GM12873 (cell line): ENCODE measurements around the gene TARBP1.

Experiments
- CTCF ChIP-seq: IDR thresholded peaks from 2 replicates; pipeline ENCODE4 v1.5.1; 2012; ENCODE audit warnings: low read depth, mild to moderate bottlenecking, moderate library complexity, low read length, control low read depth; ENCODE audit not compliant: insufficient read depth; ENCODE audit errors: missing control alignments

The TARBP1 gene

GRCh38 chr1:234402939-234403338, 76.0 kb downstream of the TARBP1 start:
- no peak for TF ChIP-seq CTCF

- no peak for TF ChIP-seq CTCF
Measured at GRCh38 chr1:234401658-234402057, 77.3 kb downstream of the TARBP1 start.

DNA sequence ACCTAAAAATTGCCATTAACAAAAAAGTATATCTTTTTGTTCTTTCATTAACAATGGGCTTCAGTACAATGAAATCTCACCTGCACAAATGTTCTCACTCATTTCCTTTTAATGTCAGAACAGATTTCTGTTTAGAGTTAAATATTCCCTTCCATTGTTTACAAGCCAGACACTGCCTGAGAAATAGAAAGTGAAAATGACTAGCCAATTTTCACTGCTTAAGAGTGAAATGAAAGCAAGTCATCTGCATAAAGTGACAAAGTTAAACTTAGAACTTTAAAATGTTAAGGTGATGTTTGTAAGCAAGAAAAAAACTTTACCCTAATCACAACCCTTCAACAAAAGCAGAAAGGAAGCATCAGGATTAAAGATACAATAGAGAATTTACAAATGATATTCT, 78.2 kb downstream of the TARBP1 start:
- TF ChIP-seq CTCF, result no peak

DNA sequence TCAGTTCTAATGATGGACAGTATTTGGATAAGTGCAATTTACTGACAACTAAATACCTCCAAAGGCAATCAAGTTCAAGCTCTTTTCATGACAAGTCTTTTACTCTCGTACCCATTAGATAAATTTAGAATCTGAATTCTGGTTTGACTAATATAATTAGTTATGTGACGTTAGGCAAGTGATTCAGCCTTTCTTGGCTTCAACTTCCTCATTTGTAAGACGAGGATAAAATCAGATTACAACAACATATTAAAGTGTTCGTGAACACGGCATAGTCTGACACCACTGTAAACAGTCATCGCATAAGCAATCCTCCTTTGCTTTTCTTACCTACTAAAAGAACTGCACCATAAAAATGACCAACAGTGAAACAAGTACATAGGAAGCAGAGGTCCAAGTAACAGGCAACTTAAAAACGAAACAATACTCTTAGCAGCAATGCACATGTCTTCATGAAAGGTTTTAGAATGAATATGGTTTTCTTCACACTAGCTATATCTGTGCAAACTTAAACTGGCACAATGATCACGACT, 80.1 kb downstream of the TARBP1 start:
- no peak for TF ChIP-seq CTCF

- no peak for TF ChIP-seq CTCF
Measured at GRCh38 chr1:234397732-234398131, 81.2 kb downstream of the TARBP1 start.

DNA sequence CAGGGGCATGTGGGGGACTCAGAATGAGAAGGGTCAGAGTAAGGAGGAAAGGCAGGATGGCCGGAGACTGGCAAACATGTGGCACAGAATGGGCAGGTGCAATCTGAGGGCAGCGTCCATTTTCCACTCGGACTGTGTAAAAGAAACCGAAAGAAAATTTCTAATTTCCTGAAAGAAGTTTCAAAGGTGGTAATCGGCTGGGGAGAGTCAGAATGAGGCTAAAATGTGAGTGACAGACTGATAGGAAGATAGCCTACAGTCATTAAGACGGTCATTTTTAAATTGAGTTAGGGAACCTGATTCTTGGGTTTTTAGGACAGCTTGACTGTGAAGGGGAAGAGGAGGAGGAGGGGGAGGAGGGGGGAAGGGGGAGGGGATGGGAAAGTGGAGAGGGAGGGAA, 82.1 kb downstream of the TARBP1 start:
- no peak for TF ChIP-seq CTCF

DNA sequence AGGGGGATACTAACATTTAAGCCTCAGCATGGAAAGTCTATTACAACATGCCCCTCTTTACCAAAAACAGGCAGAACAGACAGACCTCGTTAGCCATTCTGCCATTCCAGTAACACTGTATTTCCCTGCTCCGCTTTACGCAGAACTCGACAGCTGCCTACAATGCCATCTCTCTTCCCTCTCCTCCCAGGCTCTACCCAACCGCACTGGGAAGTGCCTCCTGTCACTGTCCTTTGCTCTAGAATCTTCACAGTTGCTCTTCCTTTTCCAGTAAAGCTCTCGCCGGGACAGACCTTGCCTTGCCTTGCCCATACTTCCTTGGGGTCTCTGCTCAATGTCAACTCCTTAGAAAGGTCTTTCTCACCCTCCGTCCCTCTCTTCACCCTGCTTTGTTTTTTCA, 82.9 kb downstream of the TARBP1 start:
- no peak for TF ChIP-seq CTCF
